Stomach (tissue), 9 donors: Measurements from ENCODE around the gene SGSH. TPM values are rescaled to one million over a fixed set of nuclear protein-coding genes. Genes with fewer than 3 reads are reported as not detected.

Experiments
- DNase-seq, 2 donors: peaks; one replicate each; pipeline versions ENCODE4 v3.0.0 to v3.0.0-alpha.2; 2013 to 2019
- H3K27ac ChIP-seq, 5 donors: fragments of 200-600 bp in 4 of 5; sonication (generic) in 4 of 5; one replicate each; pipeline ENCODE4 v1.5.1; 2013 to 2019; ENCODE audit warnings: mild to moderate bottlenecking in 1 of 5, moderate library complexity in 1 of 5
- H3K27me3 ChIP-seq, 3 donors: fragments of 200-600 bp; sonication (generic); one replicate each; pipeline ENCODE4 v1.5.1; 2017 to 2019; ENCODE audit warnings: mixed run types in 1 of 3
- H3K36me3 ChIP-seq, 4 donors: fragments of 200-600 bp; sonication (generic); 1 replicate in 3 of 4; 2 replicates in 1 of 4; pipeline ENCODE4 v1.5.1; 2016 to 2019
- H3K4me1 ChIP-seq, 4 donors: fragments of 200-600 bp; sonication (generic); one replicate each; pipeline ENCODE4 v1.5.1; 2016 to 2019
- H3K4me3 ChIP-seq, 4 donors: fragments of 200-600 bp; sonication (generic) in 3 of 4; one replicate each; pipeline ENCODE4 v1.5.1; 2016 to 2019; ENCODE audit warnings: mild to moderate bottlenecking in 1 of 4
- H3K9me3 ChIP-seq, 4 donors: fragments of 200-600 bp; sonication (generic); one replicate each; pipeline ENCODE4 v1.5.1; 2016 to 2019
- CTCF ChIP-seq, 7 experiments: fragments of 450-650 bp in 4 of 7; fragments of 200-600 bp in 3 of 7; sonication (generic) in 3 of 7; IDR thresholded peaks; one replicate each; pipeline ENCODE4 v1.5.1; 2016 to 2019; ENCODE audit warnings: antibody characterized with exemption in 7 of 7, control low read depth in 2 of 7, mild to moderate bottlenecking in 1 of 7
- EP300 ChIP-seq: sonication (generic); formaldehyde crosslinking; IDR thresholded peaks from one replicate; pipeline ENCODE4 v1.6.1; 2017; ENCODE audit warnings: antibody characterized with exemption
- POLR2A ChIP-seq, 4 donors: fragments of 450-650 bp; IDR thresholded peaks; one replicate each; pipeline ENCODE4 v1.6.1; 2016; ENCODE audit warnings: antibody characterized with exemption in 4 of 4, control low read depth in 2 of 4, mild to moderate bottlenecking in 1 of 4, moderate library complexity in 1 of 4
- POLR2AphosphoS5 ChIP-seq, 3 donors: sonication (generic); formaldehyde crosslinking; IDR thresholded peaks; one replicate each; pipeline ENCODE4 v1.6.1; 2016; ENCODE audit warnings: antibody characterized with exemption in 3 of 3
- WGBS, 5 donors: extraction: QIAGEN DNeasy Blood & Tissue Kit in 3 of 5; methylation state at CpG; one replicate each; pipeline versions ENCODE4 v1.1.5 to v1.1.7; 2013 to 2018; 5-methylcytosine and 5-hydroxymethylcytosine counted together
- intact Hi-C: fragments of 100-400 bp; cut with DNase I; formaldehyde crosslinking; loops from one replicate; pipeline ENCODE4 v1.15.1; 2023; ENCODE audit warnings: low total_unique reads
- polyA plus RNA-seq, 3 donors: library from polyadenylated mRNA; stranded (reverse); fragments of 200-250 nt; gene quantifications; one replicate each; pipeline ENCODE4 v1.2.3, GENCODE V29; 2013
- total RNA-seq, 5 donors: library from RNA; depleted of rRNA; stranded (reverse); fragments of >200 nt; gene quantifications; one replicate each; pipeline versions ENCODE4 v1.1.0 to v1.2.3, GENCODE V29; 2014 to 2016
- donor health status: healthy with polysubstance abuse.
- donor health status: Bipolar disorder and iron deficiency.
- donor health status: healthy.

The SGSH gene
- total and polyA plus RNA-seq, 8 donors, result 15.7 to 307 (median 41.5) TPM

- intact Hi-C loops, result no loop called here
- no peak overlapping the region for H3K4me3 ChIP-seq
Measured at GRCh38 chr17:80252871-80253270, 32.7 kb upstream of the SGSH start.

GRCh38 chr17:80251966-80252365, 31.8 kb upstream of the SGSH start:
- Histone ChIP-seq H3K27ac (no peak overlapping the region), H3K4me3 (no peak overlapping the region), H3K4me1 (peaks cover 8 to 35% (median 14%) of the 10 kb centered on the region in 4 donors), H3K36me3 (peaks cover 0 to 64% (median 44%) of the 10 kb centered on the region in 4 donors), H3K27me3 (no peaks in the 10 kb centered on the region), H3K9me3 (no peaks in the 10 kb centered on the region)
- TF ChIP-seq CTCF (IDR thresholded peaks at IDR 0.05), result no peak
- TF ChIP-seq EP300, result no peak
- no peak for TF ChIP-seq POLR2A (IDR thresholded peaks at IDR 0.05)
- TF ChIP-seq POLR2AphosphoS5 (IDR thresholded peaks at IDR 0.05), result no peak
- DNase-seq, result no peak
- intact Hi-C loops, result no loop called here
- 92 to 97% (median 95%) methylated on average over 11 of the region's 11 CpGs for WGBS, 5 donors

More at GRCh38 chr17:80252871-80253270, 32.7 kb upstream of the SGSH start:
- 27 to 42% (median 30%) methylated on average over 12 to 13 of the region's 13 CpGs for WGBS, 5 donors
- Histone ChIP-seq H3K9me3 (no peaks in the 10 kb centered on the region), H3K36me3 (peaks cover 0 to 57% (median 38%) of the 10 kb centered on the region in 4 donors), H3K27me3 (no peaks in the 10 kb centered on the region), H3K4me1 (peaks cover 8 to 35% (median 14%) of the 10 kb centered on the region in 4 donors), H3K27ac (peak overlapping the region in 2 of 5 donors; percentile 5 to 14)
- peak; percentile 78 to 83 for DNase-seq
- peak in 5 of 7 experiments; percentile 52 to 70 (median 59) for TF ChIP-seq CTCF (IDR thresholded peaks at IDR 0.05)
- TF ChIP-seq POLR2A (IDR thresholded peaks at IDR 0.05), result no peak
- no peak for TF ChIP-seq EP300
- peak in 1 of 3 donors; percentile 38 for TF ChIP-seq POLR2AphosphoS5 (IDR thresholded peaks at IDR 0.05)

- intact Hi-C loops, result no loop called here
- H3K4me1 ChIP-seq, result peaks cover 0 to 14% (median under 1%) of the 10 kb centered on the region in 4 donors
- no peaks in the 10 kb centered on the region for H3K27me3 ChIP-seq
- H3K27ac ChIP-seq, result no peak overlapping the region
- TF ChIP-seq POLR2A (IDR thresholded peaks at IDR 0.05), result no peak
- no peak for TF ChIP-seq POLR2AphosphoS5 (IDR thresholded peaks at IDR 0.05)
- no peak for TF ChIP-seq CTCF (IDR thresholded peaks at IDR 0.05)
- no peak for TF ChIP-seq EP300
- H3K4me3 ChIP-seq, result no peak overlapping the region
- H3K36me3 ChIP-seq, result peaks cover 18 to 93% (median 70%) of the 10 kb centered on the region in 4 donors
- WGBS, 5 donors, result 87 to 91% (median 89%) methylated on average over 18 to 26 of the region's 26 CpGs
- no peak for DNase-seq
- H3K9me3 ChIP-seq, result no peaks in the 10 kb centered on the region
Measured at GRCh38 chr17:80248894-80249710, 29.0 kb upstream of the SGSH start.

- H3K9me3 ChIP-seq, result no peaks in the 10 kb centered on the region
- TF ChIP-seq POLR2A (IDR thresholded peaks at IDR 0.05) (no peak), POLR2AphosphoS5 (IDR thresholded peaks at IDR 0.05) (no peak), CTCF (IDR thresholded peaks at IDR 0.05) (no peak), EP300 (no peak)
- WGBS, 5 donors, result 90 to 97% (median 93%) methylated on average over 11 to 23 of the region's 23 CpGs
- H3K36me3 ChIP-seq, result peaks cover 18 to 94% (median 78%) of the 10 kb centered on the region in 4 donors
- H3K27me3 ChIP-seq, result no peaks in the 10 kb centered on the region
- intact Hi-C loops, result no loop called here
- H3K4me3 ChIP-seq, result no peak overlapping the region
- DNase-seq, result no peak
- H3K4me1 ChIP-seq, result peaks cover 0 to 6% (median 0%) of the 10 kb centered on the region in 4 donors
- no peak overlapping the region for H3K27ac ChIP-seq
Measured at GRCh38 chr17:80248001-80248893, 28.1 kb upstream of the SGSH start.
